Parathyroid adenoma (tissue), 2 donors: ENCODE measurements around the gene PIGR.

ENCODE experiments used
- H2AFZ ChIP-seq: fragments of 300-600 bp; sonication (generic); one replicate; pipeline ENCODE4 v1.7.0; 2017; ENCODE audit warnings: antibody characterized with exemption, mild to moderate bottlenecking
- H3K27ac ChIP-seq: fragments of 300-600 bp; sonication (generic); one replicate; pipeline ENCODE4 v1.7.0; 2017
- H3K27me3 ChIP-seq: fragments of 300-600 bp; sonication (generic); one replicate; pipeline ENCODE4 v1.7.0; 2017; ENCODE audit warnings: low read length; ENCODE audit not compliant: control insufficient read depth, insufficient read depth
- H3K36me3 ChIP-seq: fragments of 300-600 bp; sonication (generic); one replicate; pipeline ENCODE4 v1.7.0; 2017; ENCODE audit warnings: low read length; ENCODE audit not compliant: control insufficient read depth, insufficient read depth
- H3K4me1 ChIP-seq: fragments of 300-600 bp; sonication (generic); one replicate; pipeline ENCODE4 v1.7.0; 2017; ENCODE audit warnings: control low read depth
- H3K4me2 ChIP-seq: fragments of 300-600 bp; sonication (generic); one replicate; pipeline ENCODE4 v1.7.0; 2017; ENCODE audit warnings: low read length
- H3K4me3 ChIP-seq: fragments of 300-600 bp; sonication (generic); one replicate; pipeline ENCODE4 v1.7.0; 2017; ENCODE audit warnings: low read depth, low read length
- H3K79me2 ChIP-seq: fragments of 300-600 bp; sonication (generic); one replicate; pipeline ENCODE4 v1.7.0; 2017; ENCODE audit warnings: control low read depth
- H3K9ac ChIP-seq: fragments of 300-600 bp; sonication (generic); one replicate; pipeline ENCODE4 v1.7.0; 2017; ENCODE audit warnings: mild to moderate bottlenecking
- H3K9me3 ChIP-seq: fragments of 300-600 bp; sonication (generic); one replicate; pipeline ENCODE4 v1.7.0; 2017; ENCODE audit warnings: low read length; ENCODE audit not compliant: control insufficient read depth
- TF ChIP-seq, protein P1 (sequence below): fragments of 300-600 bp; sonication (generic); IDR thresholded peaks from one replicate; pipeline ENCODE4 v1.7.0; 2017; ENCODE audit warnings: antibody characterized with exemption, mild to moderate bottlenecking
- donor health status: primary hyperparathyroidism.

The PIGR gene

DNA sequence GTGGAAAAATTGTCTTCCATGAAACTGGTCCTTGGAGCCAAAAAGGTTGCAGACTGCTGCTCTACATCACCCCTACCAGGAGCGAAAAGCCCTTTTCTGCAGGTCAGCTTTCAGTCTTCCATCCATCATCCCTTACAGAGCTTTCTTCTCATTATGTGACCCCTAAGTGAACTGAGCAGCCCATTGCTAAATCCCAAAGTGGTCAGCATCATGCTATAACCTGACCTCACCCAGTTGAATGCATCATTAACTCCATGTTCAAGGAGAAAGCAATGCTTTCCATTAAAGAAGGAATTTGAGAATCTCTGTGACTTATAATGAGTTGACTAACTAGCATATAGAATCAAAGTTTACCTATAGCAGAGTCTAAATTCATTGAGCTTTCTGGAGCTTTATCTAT lies 59.4 kb downstream of the PIGR start:
- no peak overlapping the region for H3K4me2 ChIP-seq
- TF ChIP-seq, protein P1, sequence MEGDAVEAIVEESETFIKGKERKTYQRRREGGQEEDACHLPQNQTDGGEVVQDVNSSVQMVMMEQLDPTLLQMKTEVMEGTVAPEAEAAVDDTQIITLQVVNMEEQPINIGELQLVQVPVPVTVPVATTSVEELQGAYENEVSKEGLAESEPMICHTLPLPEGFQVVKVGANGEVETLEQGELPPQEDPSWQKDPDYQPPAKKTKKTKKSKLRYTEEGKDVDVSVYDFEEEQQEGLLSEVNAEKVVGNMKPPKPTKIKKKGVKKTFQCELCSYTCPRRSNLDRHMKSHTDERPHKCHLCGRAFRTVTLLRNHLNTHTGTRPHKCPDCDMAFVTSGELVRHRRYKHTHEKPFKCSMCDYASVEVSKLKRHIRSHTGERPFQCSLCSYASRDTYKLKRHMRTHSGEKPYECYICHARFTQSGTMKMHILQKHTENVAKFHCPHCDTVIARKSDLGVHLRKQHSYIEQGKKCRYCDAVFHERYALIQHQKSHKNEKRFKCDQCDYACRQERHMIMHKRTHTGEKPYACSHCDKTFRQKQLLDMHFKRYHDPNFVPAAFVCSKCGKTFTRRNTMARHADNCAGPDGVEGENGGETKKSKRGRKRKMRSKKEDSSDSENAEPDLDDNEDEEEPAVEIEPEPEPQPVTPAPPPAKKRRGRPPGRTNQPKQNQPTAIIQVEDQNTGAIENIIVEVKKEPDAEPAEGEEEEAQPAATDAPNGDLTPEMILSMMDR, result no peak
- no peaks in the 10 kb centered on the region for H3K9me3 ChIP-seq
- H3K9ac ChIP-seq, result no peak overlapping the region
- H3K36me3 ChIP-seq, result no peaks in the 10 kb centered on the region
- H2AFZ ChIP-seq, result no peak overlapping the region
- no peaks in the 10 kb centered on the region for H3K79me2 ChIP-seq
- no peak overlapping the region for H3K27ac ChIP-seq
- no peak overlapping the region for H3K4me3 ChIP-seq
- no peaks in the 10 kb centered on the region for H3K27me3 ChIP-seq
- no peaks in the 10 kb centered on the region for H3K4me1 ChIP-seq

DNA sequence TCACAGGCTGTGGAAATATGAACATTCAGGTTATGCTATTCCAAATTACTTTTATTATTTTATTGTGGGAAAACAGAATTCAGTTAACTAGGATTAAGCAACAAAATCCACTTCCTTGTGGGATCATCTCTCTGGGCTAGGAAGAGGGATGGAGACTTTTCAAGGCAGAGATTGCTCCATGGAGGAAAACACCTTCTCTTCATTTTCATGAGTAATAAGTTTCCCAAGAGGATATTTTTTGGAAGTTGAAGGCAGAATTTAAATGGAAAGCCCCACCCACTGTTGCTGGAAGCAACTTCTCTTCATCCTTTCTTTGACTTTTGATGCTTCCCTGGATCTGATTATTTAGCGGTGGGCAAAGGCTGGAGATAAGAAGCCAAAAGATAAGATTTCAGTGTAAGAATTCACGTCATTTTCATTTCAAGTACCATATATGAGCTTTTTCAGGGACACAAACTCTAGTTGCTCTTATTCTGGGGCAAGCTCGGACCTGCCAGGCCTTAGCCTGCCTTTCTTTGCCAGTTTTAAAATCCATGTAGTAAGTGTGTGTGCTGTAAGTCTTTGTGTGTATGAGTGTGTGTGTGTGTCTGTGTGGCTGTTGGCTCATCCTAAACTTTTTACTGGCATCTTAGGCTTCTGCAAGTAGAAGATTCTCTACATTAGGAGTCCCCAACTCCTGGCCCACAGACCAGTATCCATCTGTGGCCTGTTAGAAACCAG lies 60.8 kb downstream of the PIGR start:
- no peak overlapping the region for H2AFZ ChIP-seq
- TF ChIP-seq, protein P1, result no peak
- H3K27me3 ChIP-seq, result no peaks in the 10 kb centered on the region
- no peaks in the 10 kb centered on the region for H3K36me3 ChIP-seq
- no peaks in the 10 kb centered on the region for H3K79me2 ChIP-seq
- no peaks in the 10 kb centered on the region for H3K4me1 ChIP-seq
- no peak overlapping the region for H3K4me2 ChIP-seq
- no peak overlapping the region for H3K9ac ChIP-seq
- H3K9me3 ChIP-seq, result no peaks in the 10 kb centered on the region
- no peak overlapping the region for H3K27ac ChIP-seq
- no peak overlapping the region for H3K4me3 ChIP-seq

DNA sequence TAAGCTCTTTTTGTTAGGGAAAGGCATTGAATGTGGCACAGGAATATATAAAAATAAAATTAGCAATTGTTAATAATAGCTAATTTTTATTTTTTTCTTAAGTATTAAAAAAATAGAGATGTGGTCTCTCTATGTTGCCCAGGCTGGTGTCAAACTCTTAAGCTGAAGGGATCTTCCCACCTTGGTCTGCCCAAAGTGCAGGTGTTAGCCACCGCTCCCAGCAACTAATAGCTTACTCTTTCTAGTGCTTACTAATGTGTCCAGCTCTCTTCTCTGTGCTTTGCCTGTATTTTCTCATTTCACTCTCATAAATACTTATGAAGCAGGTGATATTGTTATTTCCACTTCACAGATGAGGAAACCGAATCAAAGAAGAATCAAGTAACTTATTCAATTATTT lies 62.4 kb downstream of the PIGR start:
- Histone ChIP-seq H3K9me3 (no peaks in the 10 kb centered on the region), H3K27me3 (no peaks in the 10 kb centered on the region), H3K4me2 (no peak overlapping the region), H3K4me3 (no peak overlapping the region), H3K36me3 (no peaks in the 10 kb centered on the region), H3K4me1 (no peaks in the 10 kb centered on the region), H2AFZ (no peak overlapping the region), H3K27ac (no peak overlapping the region), H3K79me2 (no peaks in the 10 kb centered on the region), H3K9ac (no peak overlapping the region)
- TF ChIP-seq, protein P1, result no peak

DNA sequence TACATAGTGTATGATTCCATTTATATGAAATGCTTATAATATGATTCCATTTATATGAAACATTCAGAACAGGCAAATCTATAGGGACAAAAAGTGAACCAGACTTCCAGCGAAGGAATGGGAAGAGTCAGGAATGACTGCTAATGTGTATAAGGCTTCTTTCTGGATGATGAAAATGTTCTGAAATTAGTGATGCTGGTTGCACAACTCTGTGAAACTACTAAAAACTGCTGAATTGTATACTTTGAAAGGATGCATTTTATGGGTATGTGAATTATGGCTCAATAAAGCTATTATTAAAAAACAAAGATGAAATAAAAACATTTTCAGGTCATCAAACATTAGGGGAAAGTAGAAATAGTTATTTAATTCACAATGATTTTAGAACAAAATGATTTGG lies 63.1 kb downstream of the PIGR start:
- Histone ChIP-seq H3K9ac (no peak overlapping the region), H3K4me1 (no peaks in the 10 kb centered on the region), H3K9me3 (no peaks in the 10 kb centered on the region), H3K36me3 (no peaks in the 10 kb centered on the region), H3K4me3 (no peak overlapping the region), H3K4me2 (no peak overlapping the region), H3K79me2 (no peaks in the 10 kb centered on the region), H3K27me3 (no peaks in the 10 kb centered on the region), H3K27ac (no peak overlapping the region), H2AFZ (no peak overlapping the region)
- TF ChIP-seq, protein P1, result no peak

DNA sequence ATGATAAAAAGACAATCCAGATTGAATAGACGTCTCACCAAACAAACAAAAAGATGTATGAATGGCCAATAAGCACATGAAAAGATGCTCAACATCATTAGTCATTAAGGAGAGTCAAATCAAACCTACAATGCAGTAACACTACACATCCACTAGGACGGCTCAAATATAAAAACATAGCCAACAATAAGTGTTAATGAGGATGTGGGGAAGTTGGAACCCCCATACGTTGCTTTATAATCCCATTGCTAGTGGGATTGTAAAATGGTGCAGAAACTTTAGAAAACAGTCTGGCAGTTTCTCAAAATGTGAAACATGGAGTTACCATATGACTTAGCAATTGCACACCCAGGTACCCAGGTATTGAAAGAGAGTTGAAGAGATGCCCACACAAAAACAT lies 63.7 kb downstream of the PIGR start:
- Histone ChIP-seq H3K4me3 (no peak overlapping the region), H3K9me3 (no peaks in the 10 kb centered on the region), H3K79me2 (no peaks in the 10 kb centered on the region), H3K27ac (no peak overlapping the region), H3K36me3 (no peaks in the 10 kb centered on the region), H2AFZ (no peak overlapping the region), H3K4me2 (no peak overlapping the region), H3K9ac (no peak overlapping the region), H3K27me3 (no peaks in the 10 kb centered on the region), H3K4me1 (no peaks in the 10 kb centered on the region)
- TF ChIP-seq, protein P1, result no peak
